Stimulated activated CD4-positive, alpha-beta T cell treated with anti-CD3 and anti-CD28 coated beads, Interleukin-15, amount 100 ng/mL, for 24 hours (primary cell): ENCODE measurements around the gene NANOGP8.
"Not testable (repeated sequence)": the region's sequence is repeated elsewhere in the genome, so short reads cannot be mapped to it uniquely, and the experiment has no call there.

Source experiments
- DNase-seq: peaks from one replicate; pipeline ENCODE4 v3.0.0-alpha.2; 2020

NANOGP8 gene

GRCh38 chr15:35092846-35093245 is 7.8 kb upstream of the NANOGP8 start:
- no peak for DNase-seq

GRCh38 chr15:35092311-35092710 is 7.2 kb upstream of the NANOGP8 start:
- no peak for DNase-seq

- no peak for DNase-seq
Observed at GRCh38 chr15:35090104-35090807, 5.2 kb upstream of the NANOGP8 start.

- DNase-seq: no peak
Observed at GRCh38 chr15:35089551-35089950, 4.5 kb upstream of the NANOGP8 start.

- DNase-seq: no peak
Observed at GRCh38 chr15:35088329-35088728, 3.2 kb upstream of the NANOGP8 start.

- DNase-seq: no peak
Observed at GRCh38 chr15:35087759-35088158, 2.7 kb upstream of the NANOGP8 start.

- DNase-seq: not testable (repeated sequence)
Observed at GRCh38 chr15:35082371-35083348, 2.4 kb downstream of the NANOGP8 start.

GRCh38 chr15:35081626-35082365 is 3.3 kb downstream of the NANOGP8 start:
- not testable (repeated sequence) for DNase-seq

GRCh38 chr15:35080226-35080625 is 4.9 kb downstream of the NANOGP8 start:
- no peak for DNase-seq

GRCh38 chr15:35078221-35078915 is 6.7 kb downstream of the NANOGP8 start:
- peak; percentile 42 for DNase-seq

GRCh38 chr15:35071106-35071505 is 14.0 kb downstream of the NANOGP8 start:
- no peak for DNase-seq

- DNase-seq: no peak
Observed at GRCh38 chr15:35068846-35069475, 16.1 kb downstream of the NANOGP8 start.

GRCh38 chr15:35067496-35068347 is 17.4 kb downstream of the NANOGP8 start:
- DNase-seq: no peak

- DNase-seq: no peak
Observed at GRCh38 chr15:35066094-35066493, 19.0 kb downstream of the NANOGP8 start.

GRCh38 chr15:35064576-35065190 is 20.4 kb downstream of the NANOGP8 start:
- DNase-seq: no peak

- DNase-seq: no peak
Observed at GRCh38 chr15:35062738-35063099, 22.4 kb downstream of the NANOGP8 start.

- DNase-seq: no peak
Observed at GRCh38 chr15:35061825-35062737, 23.0 kb downstream of the NANOGP8 start.

- no peak for DNase-seq
Observed at GRCh38 chr15:35061161-35061824, 23.8 kb downstream of the NANOGP8 start.

- no peak for DNase-seq
Observed at GRCh38 chr15:35060591-35060990, 24.5 kb downstream of the NANOGP8 start.
